CD4-positive, alpha-beta T cell treated with Interleukin-4 for 4 hours (primary cell): ENCODE measurements around the gene RAB14.
"Not testable (repeated sequence)": the region's sequence is repeated elsewhere in the genome, so short reads cannot be mapped to it uniquely, and the experiment has no call there.

Experiments
- DNase-seq: peaks from one replicate; pipeline ENCODE4 v3.0.0-alpha.2; 2020

RAB14 gene

GRCh38 chr9:121189006-121189405 is 12.7 kb downstream of the RAB14 start:
- DNase-seq, result no peak

GRCh38 chr9:121187636-121188305 is 13.9 kb downstream of the RAB14 start:
- DNase-seq, result no peak

GRCh38 chr9:121185774-121186403 is 15.8 kb downstream of the RAB14 start:
- DNase-seq, result peak; percentile 22

GRCh38 chr9:121185178-121185745 is 16.4 kb downstream of the RAB14 start:
- DNase-seq, result no peak

- DNase-seq, result no peak
Measured at GRCh38 chr9:121184463-121184862, 17.2 kb downstream of the RAB14 start.

GRCh38 chr9:121183666-121184423 is 17.8 kb downstream of the RAB14 start:
- no peak for DNase-seq

- no peak for DNase-seq
Measured at GRCh38 chr9:121182989-121183388, 18.7 kb downstream of the RAB14 start.

- no peak for DNase-seq
Measured at GRCh38 chr9:121182101-121182836, 19.4 kb downstream of the RAB14 start.

GRCh38 chr9:121179930-121180681 is 21.6 kb downstream of the RAB14 start:
- no peak for DNase-seq

- not testable (repeated sequence) for DNase-seq
Measured at GRCh38 chr9:121179373-121179721, 22.3 kb downstream of the RAB14 start.

- DNase-seq, result no peak
Measured at GRCh38 chr9:121178676-121179372, 22.8 kb downstream of the RAB14 start.

GRCh38 chr9:121173501-121173900 is 28.2 kb downstream of the RAB14 start:
- no peak for DNase-seq

- no peak for DNase-seq
Measured at GRCh38 chr9:121172726-121173487, 28.8 kb downstream of the RAB14 start.

GRCh38 chr9:121171236-121171635 is 30.4 kb downstream of the RAB14 start:
- no peak for DNase-seq

- DNase-seq, result peak; percentile 9
Measured at GRCh38 chr9:121169094-121169601, 32.5 kb downstream of the RAB14 start.

- no peak for DNase-seq
Measured at GRCh38 chr9:121168052-121168451, 33.6 kb downstream of the RAB14 start.

GRCh38 chr9:121160025-121160424 is 41.6 kb downstream of the RAB14 start:
- no peak for DNase-seq

- no peak for DNase-seq
Measured at GRCh38 chr9:121157939-121158338, 43.7 kb downstream of the RAB14 start.

GRCh38 chr9:121156263-121156731 is 45.4 kb downstream of the RAB14 start:
- DNase-seq, result peak; percentile 54

GRCh38 chr9:121154782-121155181 is 46.9 kb downstream of the RAB14 start:
- no peak for DNase-seq
